ENCODE results near the gene RTP3. TPM values are rescaled to one million over a fixed set of nuclear protein-coding genes. Genes with fewer than 3 reads are reported as not detected.

RTP3 gene
- total RNA-seq, 1 donor from 2014 or later, result not detected

GRCh38 chr3:46477756-46478155 is 20.0 kb upstream of the RTP3 start:
- H3K4me3 Mint-ChIP-seq, result no peak overlapping the region
- no peak for DNase-seq (ENCODE audit: low spot score)
- intact Hi-C loops (cut with micrococcal nuclease), result no loop called here
- H3K27me3 Mint-ChIP-seq (ENCODE audit: insufficient read depth), result peaks cover 47% of the 10 kb centered on the region
- H3K36me3 Mint-ChIP-seq (ENCODE audit: low read depth), result no peaks in the 10 kb centered on the region
- H3K9me3 Mint-ChIP-seq, result peaks cover 20% of the 10 kb centered on the region
- H3K4me1 Mint-ChIP-seq (ENCODE audit: low read depth), result no peaks in the 10 kb centered on the region
- no peak overlapping the region for H3K27ac Mint-ChIP-seq

GRCh38 chr3:46478341-46478740 is 19.4 kb upstream of the RTP3 start:
- H3K27me3 Mint-ChIP-seq (ENCODE audit: insufficient read depth), result peaks cover 44% of the 10 kb centered on the region
- no peak overlapping the region for H3K27ac Mint-ChIP-seq
- H3K36me3 Mint-ChIP-seq (ENCODE audit: low read depth), result no peaks in the 10 kb centered on the region
- no peak for DNase-seq (ENCODE audit: low spot score)
- H3K9me3 Mint-ChIP-seq, result peaks cover 20% of the 10 kb centered on the region
- no peak overlapping the region for H3K4me3 Mint-ChIP-seq
- intact Hi-C loops (cut with micrococcal nuclease), result no loop called here
- no peaks in the 10 kb centered on the region for H3K4me1 Mint-ChIP-seq (ENCODE audit: low read depth)

- DNase-seq (ENCODE audit: low spot score), result no peak
- peaks cover 16% of the 10 kb centered on the region for H3K9me3 Mint-ChIP-seq
- H3K36me3 Mint-ChIP-seq (ENCODE audit: low read depth), result no peaks in the 10 kb centered on the region
- H3K27ac Mint-ChIP-seq, result no peak overlapping the region
- H3K4me3 Mint-ChIP-seq, result no peak overlapping the region
- peaks cover 44% of the 10 kb centered on the region for H3K27me3 Mint-ChIP-seq (ENCODE audit: insufficient read depth)
- H3K4me1 Mint-ChIP-seq (ENCODE audit: low read depth), result no peaks in the 10 kb centered on the region
- intact Hi-C loops (cut with micrococcal nuclease), result no loop called here
These were observed 18.8 kb upstream of the RTP3 start for GRCh38 chr3:46479021-46479420.

GRCh38 chr3:46479696-46480095 is 18.1 kb upstream of the RTP3 start:
- Mint-ChIP-seq H3K36me3 (ENCODE audit: low read depth) (no peaks in the 10 kb centered on the region), H3K9me3 (peaks cover 9% of the 10 kb centered on the region), H3K4me1 (ENCODE audit: low read depth) (no peaks in the 10 kb centered on the region), H3K4me3 (no peak overlapping the region), H3K27me3 (ENCODE audit: insufficient read depth) (peaks cover 39% of the 10 kb centered on the region), H3K27ac (no peak overlapping the region)
- no peak for DNase-seq (ENCODE audit: low spot score)
- intact Hi-C loops (cut with micrococcal nuclease), result no loop called here

GRCh38 chr3:46480491-46481195 is 17.1 kb upstream of the RTP3 start:
- Mint-ChIP-seq H3K4me3 (no peak overlapping the region), H3K27ac (no peak overlapping the region), H3K9me3 (no peaks in the 10 kb centered on the region), H3K4me1 (ENCODE audit: low read depth) (no peaks in the 10 kb centered on the region), H3K36me3 (ENCODE audit: low read depth) (no peaks in the 10 kb centered on the region), H3K27me3 (ENCODE audit: insufficient read depth) (peaks cover 31% of the 10 kb centered on the region)
- no peak for DNase-seq (ENCODE audit: low spot score)
- intact Hi-C loops (cut with micrococcal nuclease), result no loop called here

GRCh38 chr3:46481636-46482035 is 16.1 kb upstream of the RTP3 start:
- Mint-ChIP-seq H3K27ac (no peak overlapping the region), H3K4me1 (ENCODE audit: low read depth) (no peaks in the 10 kb centered on the region), H3K27me3 (ENCODE audit: insufficient read depth) (peaks cover 29% of the 10 kb centered on the region), H3K36me3 (ENCODE audit: low read depth) (no peaks in the 10 kb centered on the region), H3K4me3 (no peak overlapping the region), H3K9me3 (no peaks in the 10 kb centered on the region)
- intact Hi-C loops (cut with micrococcal nuclease), result no loop called here
- no peak for DNase-seq (ENCODE audit: low spot score)

GRCh38 chr3:46482632-46483350 is 15.0 kb upstream of the RTP3 start:
- Mint-ChIP-seq H3K36me3 (ENCODE audit: low read depth) (no peaks in the 10 kb centered on the region), H3K27ac (no peak overlapping the region), H3K27me3 (ENCODE audit: insufficient read depth) (peaks cover 24% of the 10 kb centered on the region), H3K9me3 (no peaks in the 10 kb centered on the region), H3K4me1 (ENCODE audit: low read depth) (no peaks in the 10 kb centered on the region), H3K4me3 (no peak overlapping the region)
- intact Hi-C loops (cut with micrococcal nuclease), result no loop called here
- no peak for DNase-seq (ENCODE audit: low spot score)

GRCh38 chr3:46483825-46484224 is 14.0 kb upstream of the RTP3 start:
- Mint-ChIP-seq H3K36me3 (ENCODE audit: low read depth) (no peaks in the 10 kb centered on the region), H3K27ac (no peak overlapping the region), H3K4me1 (ENCODE audit: low read depth) (peaks cover 4% of the 10 kb centered on the region), H3K27me3 (ENCODE audit: insufficient read depth) (peaks cover 21% of the 10 kb centered on the region), H3K4me3 (no peak overlapping the region), H3K9me3 (no peaks in the 10 kb centered on the region)
- no peak for DNase-seq (ENCODE audit: low spot score)
- intact Hi-C loops (cut with micrococcal nuclease), result no loop called here

GRCh38 chr3:46484388-46484787 is 13.4 kb upstream of the RTP3 start:
- intact Hi-C loops (cut with micrococcal nuclease), result no loop called here
- no peak overlapping the region for H3K27ac Mint-ChIP-seq

GRCh38 chr3:46484911-46485778 is 12.6 kb upstream of the RTP3 start:
- Mint-ChIP-seq H3K9me3 (no peaks in the 10 kb centered on the region), H3K36me3 (ENCODE audit: low read depth) (no peaks in the 10 kb centered on the region), H3K27me3 (ENCODE audit: insufficient read depth) (peaks cover 13% of the 10 kb centered on the region), H3K4me3 (no peak overlapping the region), H3K4me1 (ENCODE audit: low read depth) (peaks cover 9% of the 10 kb centered on the region), H3K27ac (no peak overlapping the region)
- intact Hi-C loops (cut with micrococcal nuclease), result loop anchor here (5.0 kb wide), 1 partner anchor 52 kb away; no protein-coding TSS in a partner anchor
- DNase-seq (ENCODE audit: low spot score), result no peak

More at GRCh38 chr3:46484388-46484787, 13.4 kb upstream of the RTP3 start:
- Mint-ChIP-seq H3K36me3 (ENCODE audit: low read depth) (no peaks in the 10 kb centered on the region), H3K27me3 (ENCODE audit: insufficient read depth) (peaks cover 18% of the 10 kb centered on the region), H3K9me3 (no peaks in the 10 kb centered on the region), H3K4me3 (no peak overlapping the region), H3K4me1 (ENCODE audit: low read depth) (peaks cover 9% of the 10 kb centered on the region)
- no peak for DNase-seq (ENCODE audit: low spot score)

GRCh38 chr3:46485779-46486175 is 12.0 kb upstream of the RTP3 start:
- Mint-ChIP-seq H3K4me3 (no peak overlapping the region), H3K4me1 (ENCODE audit: low read depth) (peaks cover 9% of the 10 kb centered on the region), H3K9me3 (no peaks in the 10 kb centered on the region), H3K27me3 (ENCODE audit: insufficient read depth) (peaks cover 7% of the 10 kb centered on the region), H3K27ac (no peak overlapping the region), H3K36me3 (ENCODE audit: low read depth) (no peaks in the 10 kb centered on the region)
- DNase-seq (ENCODE audit: low spot score), result no peak
- intact Hi-C loops (cut with micrococcal nuclease), result loop anchor here (5.0 kb wide), 1 partner anchor 52 kb away; no protein-coding TSS in a partner anchor

- intact Hi-C loops (cut with micrococcal nuclease), result loop anchor here (1.0 to 5.0 kb wide), 4 partner anchors 48 to 406 kb away; no protein-coding TSS in a partner anchor
- peaks cover 9% of the 10 kb centered on the region for H3K4me1 Mint-ChIP-seq (ENCODE audit: low read depth)
- peaks cover 4% of the 10 kb centered on the region for H3K27me3 Mint-ChIP-seq (ENCODE audit: insufficient read depth)
- H3K27ac Mint-ChIP-seq, result no peak overlapping the region
- peak; percentile 85 for DNase-seq (ENCODE audit: low spot score)
- no peaks in the 10 kb centered on the region for H3K36me3 Mint-ChIP-seq (ENCODE audit: low read depth)
- H3K4me3 Mint-ChIP-seq, result no peak overlapping the region
- H3K9me3 Mint-ChIP-seq, result no peaks in the 10 kb centered on the region
These were observed 8.9 kb upstream of the RTP3 start for GRCh38 chr3:46488735-46489361.

Data from activated T-helper 1 cell treated with anti-CD3 and anti-CD28 coated beads, Interleukin-12 subunit alpha, Interleukin-12 subunit beta, Interleukin-2, Interleukin-4 antibody, amounts not matched to agents 30 ng/mL and 10 ng/mL and 1 ng/mL, durations not matched to agents 14 hours and 24 hours and 36 hours (primary cell).